Measurements from ENCODE around the gene CHN1.
A peak's percentile ranks its signal among the peaks of the same experiment; 100 is the strongest.

The CHN1 gene

DNA sequence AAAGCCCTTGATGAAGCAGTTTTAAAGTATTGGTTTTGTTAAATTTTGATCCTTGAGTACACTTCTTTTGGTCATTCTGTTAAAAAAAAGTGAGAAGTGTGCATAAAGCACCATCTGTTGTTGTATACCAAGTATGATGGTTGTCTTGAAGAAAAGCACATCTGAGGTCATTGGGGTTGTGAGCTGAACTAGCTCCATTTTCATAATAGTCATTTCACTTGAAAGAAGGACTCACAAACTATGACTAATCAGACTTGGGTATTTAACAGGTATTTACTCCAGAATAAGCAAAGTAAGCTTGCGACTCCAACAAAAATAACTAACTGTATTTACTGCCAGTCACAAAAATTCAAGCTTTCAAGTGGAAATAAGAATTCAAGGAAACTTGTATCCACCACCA, 35.1 kb downstream of the CHN1 start:
- no peak for DNase-seq

DNA sequence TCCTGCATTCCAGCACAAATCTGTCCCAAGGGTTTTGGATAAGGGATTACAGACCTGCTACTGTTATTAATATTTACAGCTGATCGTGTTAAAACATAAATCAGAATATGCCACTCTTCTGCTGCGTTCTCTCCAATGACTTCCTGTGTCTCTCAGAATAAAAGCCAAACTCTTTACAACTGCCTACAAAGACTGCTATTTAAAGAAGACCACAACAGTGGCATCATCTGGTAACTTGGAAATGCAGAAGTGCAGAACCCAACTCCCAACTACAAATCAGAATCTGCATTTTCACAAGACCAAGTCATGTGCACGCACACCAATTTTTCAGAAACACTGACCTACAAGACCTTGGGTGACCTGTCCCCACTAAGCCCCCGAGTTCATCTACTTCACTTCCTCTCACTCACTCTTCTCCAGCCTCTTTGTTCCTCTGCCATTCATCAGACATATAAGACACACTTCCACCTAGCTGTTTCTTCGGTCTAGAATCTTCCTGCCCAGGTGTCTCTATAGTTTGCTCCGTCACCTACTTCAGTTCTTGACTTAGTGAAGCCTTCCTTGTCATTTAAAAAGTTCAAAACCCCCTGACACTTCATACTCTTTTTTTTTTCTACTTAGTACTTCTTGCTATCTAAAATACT, 36.0 kb downstream of the CHN1 start:
- no peak for DNase-seq

DNA sequence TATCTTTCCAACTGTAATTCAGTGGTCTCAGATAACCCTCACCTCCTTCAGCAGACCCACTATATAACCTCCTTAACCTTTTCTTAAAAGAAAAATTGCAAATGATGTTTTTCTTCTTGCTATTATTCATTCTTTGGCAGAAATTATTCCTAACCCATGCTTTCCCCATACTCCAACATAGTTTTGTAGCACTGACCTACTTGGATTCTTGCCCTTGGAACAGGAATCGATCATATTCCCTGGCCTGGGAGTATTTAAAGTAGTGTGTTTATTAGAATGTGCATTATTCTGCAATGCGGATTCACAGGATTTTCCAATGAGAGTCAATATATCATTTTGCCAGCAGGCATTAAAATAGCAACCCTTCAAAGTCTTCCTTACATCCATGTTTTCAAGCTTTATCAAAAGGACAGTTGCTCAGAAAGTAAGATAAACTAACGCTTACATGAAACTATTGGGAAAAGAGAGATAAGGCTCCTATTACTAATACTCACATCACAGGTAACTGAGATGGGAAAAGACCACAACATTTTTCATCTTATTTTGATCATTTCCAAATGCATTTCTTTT, 37.4 kb downstream of the CHN1 start:
- peak; percentile 45 for DNase-seq

DNA sequence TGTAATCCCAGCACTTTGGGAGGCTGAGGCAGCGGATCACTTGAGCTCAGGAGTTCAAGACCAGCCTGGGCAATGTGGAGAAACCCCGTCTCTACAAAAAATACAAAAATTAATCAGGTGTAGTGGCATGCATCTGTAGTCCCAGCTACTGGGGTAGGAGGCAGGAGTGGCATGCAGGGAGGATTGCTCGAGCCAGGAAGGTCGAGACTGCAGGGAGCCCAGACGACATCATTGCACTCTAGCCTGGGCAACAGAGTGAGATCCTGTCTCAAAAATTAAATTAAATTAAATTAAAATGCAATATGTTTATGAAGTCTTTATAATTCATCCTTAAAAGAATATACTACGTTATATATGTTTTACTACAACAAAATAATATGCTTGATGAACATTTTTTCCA, 38.1 kb downstream of the CHN1 start:
- DNase-seq, result no peak

- no peak for DNase-seq
Observed at GRCh38 chr2:174965992-174966744, 39.0 kb downstream of the CHN1 start.

- DNase-seq, result no peak
Observed at GRCh38 chr2:174965551-174965950, 39.6 kb downstream of the CHN1 start.

DNA sequence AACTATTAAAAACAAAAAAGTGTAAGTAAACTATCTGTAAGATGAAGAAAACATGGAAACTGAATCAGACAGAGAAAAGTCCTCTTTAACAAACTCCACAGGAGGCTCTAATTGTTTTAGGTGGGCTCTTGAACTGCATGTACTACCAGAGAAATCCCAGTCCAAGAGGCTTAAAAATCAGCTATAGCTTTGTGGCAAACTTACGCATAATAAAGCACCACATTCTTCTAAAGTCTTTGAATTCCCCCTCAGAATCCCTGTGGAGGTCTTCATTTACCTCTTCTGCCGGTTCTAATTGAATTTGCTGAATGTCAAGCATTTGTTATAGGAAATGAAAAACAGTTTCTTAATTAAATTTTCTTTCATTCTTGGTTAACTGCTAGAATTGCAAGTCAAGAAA, 40.8 kb downstream of the CHN1 start:
- DNase-seq, result no peak

- DNase-seq, result no peak
Observed at GRCh38 chr2:174963437-174964400, 41.5 kb downstream of the CHN1 start.

DNA sequence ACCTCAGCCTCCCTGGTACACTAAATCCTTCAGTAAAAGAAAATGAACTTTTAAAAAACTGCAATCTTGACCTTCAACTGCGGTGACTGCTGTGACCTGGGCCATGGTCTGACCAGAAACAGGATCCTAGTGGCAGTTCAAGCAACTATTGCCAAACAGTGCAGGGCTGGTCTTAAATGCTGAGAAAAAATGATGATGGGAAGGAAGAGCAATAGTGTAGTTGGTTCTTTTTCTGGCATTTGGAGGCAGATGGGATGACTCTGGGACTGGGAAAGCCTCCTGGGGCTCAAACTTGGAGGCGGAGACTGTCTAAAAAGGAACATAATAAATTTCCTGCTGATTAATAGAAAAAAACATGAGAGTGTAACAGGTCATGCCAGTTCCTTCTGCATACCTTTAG, 45.4 kb downstream of the CHN1 start:
- DNase-seq, result no peak

DNA sequence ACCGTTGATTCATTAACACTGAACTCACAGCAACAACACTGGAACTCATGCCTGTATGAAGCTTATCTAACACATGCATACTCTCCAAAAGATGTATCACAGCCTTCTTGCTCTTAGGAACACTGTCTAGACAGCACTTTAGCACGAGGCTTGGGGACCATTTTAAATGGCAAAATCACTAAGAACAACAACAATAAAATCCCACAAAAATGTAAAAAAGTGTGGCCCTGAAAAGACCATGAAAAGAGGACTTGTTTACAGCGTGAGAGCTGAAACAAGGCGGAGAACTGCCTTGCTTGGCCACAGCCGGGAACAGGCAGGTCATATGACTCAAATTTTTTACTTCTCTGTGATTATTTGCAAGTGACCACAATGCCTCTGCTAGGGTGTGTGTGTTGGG, 48.1 kb downstream of the CHN1 start:
- no peak for DNase-seq

DNA sequence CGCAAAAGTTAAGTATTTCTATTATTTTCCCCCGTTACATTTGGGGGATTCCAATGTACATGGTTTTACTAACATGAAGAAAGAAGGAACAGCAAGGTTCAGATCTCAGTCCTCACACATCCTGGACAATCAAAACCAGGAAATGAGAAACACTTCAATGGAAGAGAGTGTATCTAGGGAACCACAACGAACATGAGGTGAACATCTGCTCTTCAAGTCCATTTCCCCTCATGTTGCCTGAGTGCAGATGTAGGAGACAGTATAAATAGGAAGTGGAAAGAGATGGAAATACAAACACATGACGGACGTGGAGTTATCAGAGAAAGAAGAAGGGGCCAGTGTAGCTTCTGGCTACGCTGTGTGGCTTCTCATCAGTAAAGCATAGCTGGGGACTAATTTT, 52.6 kb downstream of the CHN1 start:
- DNase-seq, result no peak

DNA sequence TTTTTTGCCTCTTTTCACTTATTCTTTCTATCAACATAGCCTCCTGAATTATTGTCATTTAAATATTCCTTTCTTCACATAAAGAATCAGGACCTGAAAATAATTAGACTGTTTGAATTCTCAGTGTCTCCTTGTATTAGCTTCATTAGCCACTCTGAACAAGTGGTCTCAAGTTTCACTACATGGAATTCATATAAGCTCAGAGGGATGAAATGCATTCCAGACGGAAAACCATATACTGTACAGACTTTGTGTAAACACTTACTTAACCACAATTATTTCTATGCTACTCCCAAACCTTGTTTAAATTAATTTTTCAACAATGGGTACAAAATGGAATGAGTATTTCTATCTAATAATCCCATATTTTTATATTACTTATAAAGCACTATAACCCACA, 53.4 kb downstream of the CHN1 start:
- no peak for DNase-seq

DNA sequence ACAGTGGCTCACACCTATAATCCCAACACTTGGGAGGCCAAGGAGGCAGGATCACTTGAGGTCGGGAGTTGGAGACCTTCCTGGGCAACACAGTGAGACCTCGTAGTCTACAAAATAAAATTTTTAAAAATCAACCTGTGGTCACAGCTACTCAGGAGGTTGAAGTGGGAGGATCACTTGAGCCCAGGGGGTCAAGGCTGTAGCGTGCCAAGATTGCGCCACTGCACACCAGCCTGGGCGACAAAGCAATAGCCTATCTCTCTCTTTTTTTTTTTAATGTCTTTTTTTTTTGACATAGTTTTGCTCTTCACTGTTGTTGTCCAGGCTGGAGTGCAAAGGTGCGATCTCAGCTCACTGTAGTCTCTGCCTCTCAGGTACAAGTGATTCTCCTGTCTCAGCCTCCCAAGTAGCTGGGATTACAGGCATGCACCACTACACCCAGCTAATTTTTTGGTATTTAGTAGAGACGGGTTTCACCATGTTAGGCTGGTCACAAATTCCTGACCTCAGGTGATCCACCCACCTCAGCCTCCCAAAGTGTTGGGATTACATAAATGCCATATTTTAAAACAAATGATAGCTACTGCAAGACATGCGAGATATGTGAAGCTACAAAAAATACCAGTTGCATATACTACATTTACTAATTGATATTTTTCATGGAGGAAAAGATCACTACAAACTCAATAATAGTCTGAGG, 55.0 kb downstream of the CHN1 start:
- DNase-seq, result no peak

DNA sequence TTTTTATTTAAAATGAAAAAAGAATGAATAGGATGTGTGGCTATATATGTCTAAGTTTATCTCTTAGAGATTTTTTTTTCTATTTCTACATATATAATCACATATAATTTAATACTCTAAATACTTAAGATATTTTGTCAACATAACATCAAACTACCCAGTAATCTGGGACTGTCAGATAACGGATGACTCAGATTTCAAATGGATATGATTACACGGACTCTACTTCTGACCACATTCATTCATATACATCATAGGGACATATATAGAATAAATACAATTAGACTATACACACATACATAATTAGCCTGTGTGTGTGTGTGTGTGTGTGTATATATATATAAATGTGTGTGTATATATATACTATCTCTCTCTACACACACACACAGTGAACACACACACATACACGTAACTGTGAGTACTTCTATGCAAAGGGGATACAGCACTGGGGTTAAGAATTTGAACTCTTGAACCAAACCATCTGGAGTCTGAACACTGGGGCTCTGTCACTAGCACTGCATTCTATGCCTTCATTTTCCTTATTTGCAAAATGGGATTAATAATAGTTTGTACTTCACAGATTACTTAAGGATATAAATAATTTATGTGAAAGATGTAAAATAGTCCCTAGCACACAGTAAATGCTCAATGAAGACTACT, 59.5 kb downstream of the CHN1 start:
- no peak for DNase-seq

DNA sequence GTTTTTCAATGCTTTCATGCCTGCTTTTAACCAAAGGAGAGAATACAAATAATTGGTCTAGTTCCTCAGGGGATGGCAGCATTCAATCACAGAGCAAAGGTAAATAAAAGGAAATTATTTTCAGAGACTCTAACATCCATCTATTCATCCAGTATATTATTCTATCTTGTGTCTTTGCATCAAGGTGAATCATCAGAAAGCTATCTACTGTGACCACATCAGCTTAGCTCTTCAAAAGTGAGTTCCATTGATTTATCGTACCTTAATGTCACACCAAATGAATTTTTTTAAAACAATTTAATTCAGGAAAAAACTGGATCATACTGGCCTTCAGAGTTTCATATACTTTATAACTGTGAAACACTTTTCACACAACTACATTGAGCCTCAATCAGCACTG, 66.1 kb downstream of the CHN1 start:
- DNase-seq, result no peak

- no peak for DNase-seq
Observed at GRCh38 chr2:174931724-174932123, 73.5 kb downstream of the CHN1 start.

DNA sequence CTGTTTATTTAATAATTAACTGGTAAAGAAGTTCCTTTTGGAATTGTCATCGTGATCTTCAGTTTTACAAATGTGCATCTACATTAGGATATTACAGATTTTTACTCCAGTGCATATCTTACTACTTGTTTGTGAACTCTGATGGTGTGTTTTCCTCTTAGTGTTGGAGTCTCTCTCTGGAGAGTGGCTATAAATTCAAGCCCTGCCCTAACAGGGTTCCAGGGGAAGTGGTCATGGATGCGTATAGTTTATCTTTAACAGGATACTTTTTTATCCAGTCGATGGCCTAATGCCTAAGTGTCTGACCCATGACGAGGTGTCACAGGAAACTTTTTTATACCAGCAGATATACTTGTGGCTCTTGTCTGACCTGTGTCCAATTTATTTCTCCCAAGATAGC, 75.4 kb downstream of the CHN1 start:
- no peak for DNase-seq

GRCh38 chr2:174925046-174925784, 80.0 kb downstream of the CHN1 start:
- DNase-seq, result no peak

GRCh38 chr2:174924061-174924693, 81.0 kb downstream of the CHN1 start:
- DNase-seq, result no peak

GRCh38 chr2:174919947-174920595, 85.1 kb downstream of the CHN1 start:
- no peak for DNase-seq
